Measurements from ENCODE around the gene FAM76B. TPM values are rescaled to one million over a fixed set of nuclear protein-coding genes. Genes with fewer than 3 reads are reported as not detected.

The FAM76B gene
- total and polyA plus RNA-seq, 9 of the 15 experiments (the other 6 are each of a cell fraction or from before 2014, with no cell fraction given) = 22.5 to 60.0 (median 35.0) TPM

DNA sequence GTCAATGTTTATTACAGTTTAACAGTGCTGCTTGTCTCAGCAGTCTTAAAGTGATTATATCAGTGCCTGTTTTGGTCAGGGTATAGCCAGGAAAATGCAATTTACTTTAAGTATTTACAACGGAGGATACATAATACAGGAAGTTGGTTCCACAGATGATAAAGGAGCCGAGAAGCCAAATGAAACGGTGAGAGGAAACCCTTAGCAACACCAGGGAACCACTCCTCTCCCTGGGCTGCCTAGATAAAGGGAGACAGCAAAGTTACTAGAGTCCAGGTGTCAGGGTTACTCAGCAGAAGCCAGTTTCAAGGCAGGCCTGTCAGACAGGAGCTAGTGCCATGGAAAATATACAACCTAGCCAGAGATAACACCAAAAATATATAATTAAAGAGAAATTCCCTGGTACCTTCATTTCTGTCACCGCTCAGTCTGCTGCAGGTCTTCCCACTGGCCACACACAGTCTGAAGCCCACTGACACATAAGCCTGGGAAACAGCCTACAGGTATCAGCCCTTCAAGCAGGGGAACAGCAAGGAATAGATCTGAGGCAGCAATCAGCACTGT, 55.5 kb downstream of the FAM76B start (continued):
- no peak for TF ChIP-seq ZC3H4 (CRISPR knock-in tag; IDR thresholded peaks at IDR 0.05; ENCODE audit: borderline replicate concordance)
- TF ChIP-seq KAT7 (CRISPR knock-in tag; IDR thresholded peaks at IDR 0.05; ENCODE audit: borderline replicate concordance) = no peak
- no peak for TF ChIP-seq HSF4 (CRISPR knock-in tag; IDR thresholded peaks at IDR 0.05; ENCODE audit: borderline replicate concordance)
- no peak; the same call in 1 of the 2 replicates for TF ChIP-seq POLR2A (conservative IDR thresholded peaks at IDR 0.05)
- TF ChIP-seq ELF1 (tag; IDR thresholded peaks at IDR 0.05) = peak; percentile 69
- TF ChIP-seq ARHGAP35 (IDR thresholded peaks at IDR 0.05; ENCODE audit: partially characterized antibody) = no peak
- no peak for TF ChIP-seq MECOM (CRISPR knock-in tag; IDR thresholded peaks at IDR 0.05)
- TF ChIP-seq CBX5 (IDR thresholded peaks at IDR 0.05; ENCODE audit: borderline replicate concordance, low read depth) = no peak
- no peak for TF ChIP-seq L3MBTL2 (IDR thresholded peaks at IDR 0.05)
- peak; percentile 83 for TF ChIP-seq SOX6 (IDR thresholded peaks at IDR 0.05)
- no peak for TF ChIP-seq POLR3A (IDR thresholded peaks at IDR 0.05; ENCODE audit: borderline replicate concordance, extremely low read depth, insufficient read depth, insufficient read length)
- TF ChIP-seq MED1 (CRISPR knock-in tag; IDR thresholded peaks at IDR 0.05; ENCODE audit: borderline replicate concordance) = no peak
- TF ChIP-seq, protein P1, sequence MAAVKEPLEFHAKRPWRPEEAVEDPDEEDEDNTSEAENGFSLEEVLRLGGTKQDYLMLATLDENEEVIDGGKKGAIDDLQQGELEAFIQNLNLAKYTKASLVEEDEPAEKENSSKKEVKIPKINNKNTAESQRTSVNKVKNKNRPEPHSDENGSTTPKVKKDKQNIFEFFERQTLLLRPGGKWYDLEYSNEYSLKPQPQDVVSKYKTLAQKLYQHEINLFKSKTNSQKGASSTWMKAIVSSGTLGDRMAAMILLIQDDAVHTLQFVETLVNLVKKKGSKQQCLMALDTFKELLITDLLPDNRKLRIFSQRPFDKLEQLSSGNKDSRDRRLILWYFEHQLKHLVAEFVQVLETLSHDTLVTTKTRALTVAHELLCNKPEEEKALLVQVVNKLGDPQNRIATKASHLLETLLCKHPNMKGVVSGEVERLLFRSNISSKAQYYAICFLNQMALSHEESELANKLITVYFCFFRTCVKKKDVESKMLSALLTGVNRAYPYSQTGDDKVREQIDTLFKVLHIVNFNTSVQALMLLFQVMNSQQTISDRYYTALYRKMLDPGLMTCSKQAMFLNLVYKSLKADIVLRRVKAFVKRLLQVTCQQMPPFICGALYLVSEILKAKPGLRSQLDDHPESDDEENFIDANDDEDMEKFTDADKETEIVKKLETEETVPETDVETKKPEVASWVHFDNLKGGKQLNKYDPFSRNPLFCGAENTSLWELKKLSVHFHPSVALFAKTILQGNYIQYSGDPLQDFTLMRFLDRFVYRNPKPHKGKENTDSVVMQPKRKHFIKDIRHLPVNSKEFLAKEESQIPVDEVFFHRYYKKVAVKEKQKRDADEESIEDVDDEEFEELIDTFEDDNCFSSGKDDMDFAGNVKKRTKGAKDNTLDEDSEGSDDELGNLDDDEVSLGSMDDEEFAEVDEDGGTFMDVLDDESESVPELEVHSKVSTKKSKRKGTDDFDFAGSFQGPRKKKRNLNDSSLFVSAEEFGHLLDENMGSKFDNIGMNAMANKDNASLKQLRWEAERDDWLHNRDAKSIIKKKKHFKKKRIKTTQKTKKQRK (IDR thresholded peaks at IDR 0.05; ENCODE audit: borderline replicate concordance, low read depth, low read length) = no peak
- no peak for TF ChIP-seq RFX5 (IDR thresholded peaks at IDR 0.05; ENCODE audit: low read depth, low read length)
- no peak for TF ChIP-seq SMARCA5 (IDR thresholded peaks at IDR 0.05)
- TF ChIP-seq, protein P2, sequence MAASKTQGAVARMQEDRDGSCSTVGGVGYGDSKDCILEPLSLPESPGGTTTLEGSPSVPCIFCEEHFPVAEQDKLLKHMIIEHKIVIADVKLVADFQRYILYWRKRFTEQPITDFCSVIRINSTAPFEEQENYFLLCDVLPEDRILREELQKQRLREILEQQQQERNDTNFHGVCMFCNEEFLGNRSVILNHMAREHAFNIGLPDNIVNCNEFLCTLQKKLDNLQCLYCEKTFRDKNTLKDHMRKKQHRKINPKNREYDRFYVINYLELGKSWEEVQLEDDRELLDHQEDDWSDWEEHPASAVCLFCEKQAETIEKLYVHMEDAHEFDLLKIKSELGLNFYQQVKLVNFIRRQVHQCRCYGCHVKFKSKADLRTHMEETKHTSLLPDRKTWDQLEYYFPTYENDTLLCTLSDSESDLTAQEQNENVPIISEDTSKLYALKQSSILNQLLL (CRISPR knock-in tag; IDR thresholded peaks at IDR 0.05; ENCODE audit: borderline replicate concordance) = no peak
- no peak for TF ChIP-seq ZNF282 (CRISPR knock-in tag; IDR thresholded peaks at IDR 0.05)
- TF ChIP-seq FOXK1 (CRISPR knock-in tag; IDR thresholded peaks at IDR 0.05; ENCODE audit: borderline replicate concordance) = no peak
- TF ChIP-seq, protein P3, sequence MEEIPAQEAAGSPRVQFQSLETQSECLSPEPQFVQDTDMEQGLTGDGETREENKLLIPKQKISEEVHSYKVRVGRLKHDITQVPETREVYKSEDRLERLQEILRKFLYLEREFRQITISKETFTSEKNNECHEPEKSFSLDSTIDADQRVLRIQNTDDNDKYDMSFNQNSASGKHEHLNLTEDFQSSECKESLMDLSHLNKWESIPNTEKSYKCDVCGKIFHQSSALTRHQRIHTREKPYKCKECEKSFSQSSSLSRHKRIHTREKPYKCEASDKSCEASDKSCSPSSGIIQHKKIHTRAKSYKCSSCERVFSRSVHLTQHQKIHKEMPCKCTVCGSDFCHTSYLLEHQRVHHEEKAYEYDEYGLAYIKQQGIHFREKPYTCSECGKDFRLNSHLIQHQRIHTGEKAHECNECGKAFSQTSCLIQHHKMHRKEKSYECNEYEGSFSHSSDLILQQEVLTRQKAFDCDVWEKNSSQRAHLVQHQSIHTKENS (CRISPR knock-in tag; IDR thresholded peaks at IDR 0.05) = no peak
- TF ChIP-seq, protein P4, sequence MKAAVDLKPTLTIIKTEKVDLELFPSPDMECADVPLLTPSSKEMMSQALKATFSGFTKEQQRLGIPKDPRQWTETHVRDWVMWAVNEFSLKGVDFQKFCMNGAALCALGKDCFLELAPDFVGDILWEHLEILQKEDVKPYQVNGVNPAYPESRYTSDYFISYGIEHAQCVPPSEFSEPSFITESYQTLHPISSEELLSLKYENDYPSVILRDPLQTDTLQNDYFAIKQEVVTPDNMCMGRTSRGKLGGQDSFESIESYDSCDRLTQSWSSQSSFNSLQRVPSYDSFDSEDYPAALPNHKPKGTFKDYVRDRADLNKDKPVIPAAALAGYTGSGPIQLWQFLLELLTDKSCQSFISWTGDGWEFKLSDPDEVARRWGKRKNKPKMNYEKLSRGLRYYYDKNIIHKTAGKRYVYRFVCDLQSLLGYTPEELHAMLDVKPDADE (conservative IDR thresholded peaks at IDR 0.05; ENCODE audit: control insufficient read depth, low read depth, low read length) = peak; percentile 63; the same call in 1 of the 2 replicates
- no peak for TF ChIP-seq E2F3 (CRISPR knock-in tag; IDR thresholded peaks at IDR 0.05)
- TF ChIP-seq CXXC5 (CRISPR knock-in tag; IDR thresholded peaks at IDR 0.05) = peak; percentile 22; the same call in 1 of the 2 replicates
- TF ChIP-seq PML (IDR thresholded peaks at IDR 0.05; ENCODE audit: low read length) = peak; percentile 90
- TF ChIP-seq CBFB (CRISPR knock-in tag; IDR thresholded peaks at IDR 0.05) = no peak

Data from K562 (cell line).